Measurements from ENCODE around the gene BANK1. TPM values are rescaled to one million over a fixed set of nuclear protein-coding genes. Genes with fewer than 3 reads are reported as not detected.

The BANK1 gene
- total and polyA plus RNA-seq, 10 of the 15 experiments (the other 5 are each of a cell fraction or from before 2014, with no cell fraction given), result 0.13 to 2.1 (median 0.42) TPM

DNA sequence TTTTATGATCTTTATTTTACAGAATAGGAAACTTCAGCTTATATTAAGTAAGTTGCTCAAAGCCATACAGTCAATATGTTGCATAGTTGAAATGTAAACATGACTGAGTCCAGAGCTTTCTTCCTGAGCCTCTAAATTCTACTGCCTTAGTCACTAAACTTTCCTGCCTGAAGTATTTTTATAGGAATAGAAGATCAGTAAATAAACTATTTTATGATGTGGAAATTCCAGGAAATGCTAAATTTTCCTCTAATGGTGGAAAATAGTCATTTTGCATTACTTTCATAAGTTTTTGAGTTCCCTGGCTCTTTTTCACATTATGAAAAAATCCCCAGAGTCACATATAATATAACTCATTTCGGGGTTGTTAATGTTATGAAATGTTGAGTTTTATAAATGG is 182.8 kb downstream of the BANK1 start (continued):
- TF ChIP-seq, protein P1, sequence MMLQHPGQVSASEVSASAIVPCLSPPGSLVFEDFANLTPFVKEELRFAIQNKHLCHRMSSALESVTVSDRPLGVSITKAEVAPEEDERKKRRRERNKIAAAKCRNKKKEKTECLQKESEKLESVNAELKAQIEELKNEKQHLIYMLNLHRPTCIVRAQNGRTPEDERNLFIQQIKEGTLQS (IDR thresholded peaks at IDR 0.05; ENCODE audit: borderline replicate concordance, extremely low read depth, low read depth, low read length), result no peak
- no peak for TF ChIP-seq NR2C2 (IDR thresholded peaks at IDR 0.05; ENCODE audit: borderline replicate concordance, control insufficient read depth, insufficient read length, low read depth)

DNA sequence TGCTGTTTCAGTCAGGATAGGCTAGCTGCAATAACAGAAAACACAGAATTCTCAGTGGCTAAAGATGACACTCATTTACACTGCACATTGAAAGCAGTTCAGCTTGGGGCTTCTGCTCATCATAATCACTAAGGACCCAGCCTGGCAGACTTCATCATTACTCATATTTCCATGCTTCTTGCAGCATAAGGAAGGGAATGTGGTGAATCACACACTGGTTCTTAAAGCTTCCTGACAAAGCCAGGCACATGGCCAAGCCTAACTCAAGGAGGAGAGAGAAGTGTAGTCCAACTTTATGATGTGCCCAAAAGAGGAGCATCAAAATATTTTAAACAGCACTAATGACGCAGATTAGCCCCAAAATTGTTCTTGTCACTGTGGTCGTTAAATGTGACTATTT is 186.5 kb downstream of the BANK1 start:
- H2AFZ ChIP-seq (ENCODE audit: control insufficient read depth, low read depth, low read length), result no peak overlapping the region
- no peaks in the 10 kb centered on the region for H4K20me1 ChIP-seq (ENCODE audit: control insufficient read depth, insufficient read depth)
- intact Hi-C loops (cut with micrococcal nuclease; ENCODE audit: unreplicated experiment) (no loop called here), in situ Hi-C loops (cut with MboI) (no loop called here)
- no TSS peak for BruUV-seq (replicated peaks)
- H3K79me2 ChIP-seq (ENCODE audit: control insufficient read depth, insufficient read depth, low read length), result no peaks in the 10 kb centered on the region
- DNase-seq (ENCODE audit: low read depth, low spot score), result no peak
- H3K9me3 ChIP-seq (replicated peaks; ENCODE audit: control insufficient read depth, insufficient read depth, low read length), result no peaks in the 10 kb centered on the region
- H3K36me3 ChIP-seq (ENCODE audit: control insufficient read depth in 2 of 2, insufficient read depth in 2 of 2, low read length in 1 of 2), result no peaks in the 10 kb centered on the region
- TF ChIP-seq, protein P2, sequence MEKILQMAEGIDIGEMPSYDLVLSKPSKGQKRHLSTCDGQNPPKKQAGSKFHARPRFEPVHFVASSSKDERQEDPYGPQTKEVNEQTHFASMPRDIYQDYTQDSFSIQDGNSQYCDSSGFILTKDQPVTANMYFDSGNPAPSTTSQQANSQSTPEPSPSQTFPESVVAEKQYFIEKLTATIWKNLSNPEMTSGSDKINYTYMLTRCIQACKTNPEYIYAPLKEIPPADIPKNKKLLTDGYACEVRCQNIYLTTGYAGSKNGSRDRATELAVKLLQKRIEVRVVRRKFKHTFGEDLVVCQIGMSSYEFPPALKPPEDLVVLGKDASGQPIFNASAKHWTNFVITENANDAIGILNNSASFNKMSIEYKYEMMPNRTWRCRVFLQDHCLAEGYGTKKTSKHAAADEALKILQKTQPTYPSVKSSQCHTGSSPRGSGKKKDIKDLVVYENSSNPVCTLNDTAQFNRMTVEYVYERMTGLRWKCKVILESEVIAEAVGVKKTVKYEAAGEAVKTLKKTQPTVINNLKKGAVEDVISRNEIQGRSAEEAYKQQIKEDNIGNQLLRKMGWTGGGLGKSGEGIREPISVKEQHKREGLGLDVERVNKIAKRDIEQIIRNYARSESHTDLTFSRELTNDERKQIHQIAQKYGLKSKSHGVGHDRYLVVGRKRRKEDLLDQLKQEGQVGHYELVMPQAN (conservative IDR thresholded peaks at IDR 0.05), result no peak
- TF ChIP-seq, protein P3, sequence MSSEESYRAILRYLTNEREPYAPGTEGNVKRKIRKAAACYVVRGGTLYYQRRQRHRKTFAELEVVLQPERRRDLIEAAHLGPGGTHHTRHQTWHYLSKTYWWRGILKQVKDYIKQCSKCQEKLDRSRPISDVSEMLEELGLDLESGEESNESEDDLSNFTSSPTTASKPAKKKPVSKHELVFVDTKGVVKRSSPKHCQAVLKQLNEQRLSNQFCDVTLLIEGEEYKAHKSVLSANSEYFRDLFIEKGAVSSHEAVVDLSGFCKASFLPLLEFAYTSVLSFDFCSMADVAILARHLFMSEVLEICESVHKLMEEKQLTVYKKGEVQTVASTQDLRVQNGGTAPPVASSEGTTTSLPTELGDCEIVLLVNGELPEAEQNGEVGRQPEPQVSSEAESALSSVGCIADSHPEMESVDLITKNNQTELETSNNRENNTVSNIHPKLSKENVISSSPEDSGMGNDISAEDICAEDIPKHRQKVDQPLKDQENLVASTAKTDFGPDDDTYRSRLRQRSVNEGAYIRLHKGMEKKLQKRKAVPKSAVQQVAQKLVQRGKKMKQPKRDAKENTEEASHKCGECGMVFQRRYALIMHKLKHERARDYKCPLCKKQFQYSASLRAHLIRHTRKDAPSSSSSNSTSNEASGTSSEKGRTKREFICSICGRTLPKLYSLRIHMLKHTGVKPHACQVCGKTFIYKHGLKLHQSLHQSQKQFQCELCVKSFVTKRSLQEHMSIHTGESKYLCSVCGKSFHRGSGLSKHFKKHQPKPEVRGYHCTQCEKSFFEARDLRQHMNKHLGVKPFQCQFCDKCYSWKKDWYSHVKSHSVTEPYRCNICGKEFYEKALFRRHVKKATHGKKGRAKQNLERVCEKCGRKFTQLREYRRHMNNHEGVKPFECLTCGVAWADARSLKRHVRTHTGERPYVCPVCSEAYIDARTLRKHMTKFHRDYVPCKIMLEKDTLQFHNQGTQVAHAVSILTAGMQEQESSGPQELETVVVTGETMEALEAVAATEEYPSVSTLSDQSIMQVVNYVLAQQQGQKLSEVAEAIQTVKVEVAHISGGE (CRISPR knock-in tag; IDR thresholded peaks at IDR 0.05), result no peak
- TF ChIP-seq TCF7 (IDR thresholded peaks at IDR 0.05; ENCODE audit: borderline replicate concordance) (no peak), WRNIP1 (IDR thresholded peaks at IDR 0.05; ENCODE audit: borderline replicate concordance, low read depth, low read length) (no peak), POLR2AphosphoS2 (IDR thresholded peaks at IDR 0.05; ENCODE audit: low read depth, low read length) (no peak), HDAC2 (IDR thresholded peaks at IDR 0.05) (no peak)
- ChIA-PET RAD21 (ENCODE audit: unreplicated experiment) (no interaction called here), SMC1A (ENCODE audit: uncharacterized antibody, unreplicated experiment) (no interaction called here), POLR2A (no interaction called here), CTCF (no interaction called here)
- H3K9ac ChIP-seq (ENCODE audit: control insufficient read depth, insufficient read depth, low read length), result no peak overlapping the region
- no peak overlapping the region for H3K4me3 ChIP-seq
- H3K27ac ChIP-seq (ENCODE audit: control insufficient read depth, insufficient read depth), result no peak overlapping the region
- WGBS (ENCODE audit: insufficient coverage, insufficient replicate concordance, low lambda C conversion rate, missing lambda C conversion rate), result 43% methylated on average over 2 of the region's 2 CpGs
- H3K4me2 ChIP-seq (ENCODE audit: control insufficient read depth, insufficient read depth), result no peak overlapping the region
- H3K4me1 ChIP-seq (ENCODE audit: control insufficient read depth, insufficient read depth, low read length), result no peaks in the 10 kb centered on the region
- no peak for FAIRE-seq
- no peak for ATAC-seq
- H3K27me3 ChIP-seq (replicated peaks in 1 of 2; ENCODE audit: control insufficient read depth in 2 of 2, insufficient read depth in 2 of 2, low read length in 1 of 2), result no peaks in the 10 kb centered on the region

Measured in GM12878 (cell line).